ENCODE measurements around the gene SCARF2. TPM values are rescaled to one million over a fixed set of nuclear protein-coding genes. Genes with fewer than 3 reads are reported as not detected.

Gene SCARF2
- total RNA-seq, 1 donor from 2014 or later, result 47.2 TPM

DNA sequence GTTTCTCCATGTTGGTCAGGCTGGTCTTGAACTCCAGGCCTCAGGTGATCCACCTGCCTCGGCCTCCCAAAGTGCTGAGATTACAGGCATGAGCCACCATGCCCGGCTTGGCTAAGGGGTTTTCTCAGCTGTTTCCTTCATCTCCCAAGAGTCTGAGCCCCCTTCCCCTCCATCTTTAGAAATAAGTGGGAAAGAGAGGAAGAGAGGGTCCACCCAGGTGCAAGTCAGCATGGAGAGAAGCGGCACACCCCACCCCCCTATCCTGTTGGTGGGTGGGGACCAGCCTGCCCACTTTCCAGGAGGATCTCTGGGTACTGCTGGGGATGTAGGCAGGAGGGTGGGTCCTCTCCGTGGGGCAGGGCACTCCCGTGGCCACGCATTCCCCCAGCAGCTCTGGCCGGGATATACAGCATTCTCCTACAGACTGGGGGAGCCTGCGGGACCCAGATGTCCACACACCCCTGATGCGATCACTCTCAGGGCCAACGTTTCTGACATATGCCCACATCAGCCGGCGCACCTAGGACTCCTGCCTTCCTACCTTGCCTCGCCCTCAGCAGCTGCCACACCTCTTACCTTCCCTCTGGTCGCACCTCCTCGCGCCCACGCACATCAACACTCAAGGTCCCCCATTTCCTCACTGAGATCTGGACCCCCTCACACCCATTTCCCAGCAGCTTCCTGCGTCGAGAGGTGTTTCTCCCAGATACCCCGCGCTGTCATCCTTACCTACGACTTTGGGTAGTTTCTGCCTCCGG, 8.9 kb downstream of the SCARF2 start:
- Mint-ChIP-seq H3K27me3 (ENCODE audit: low read depth) (peaks cover 16% of the 10 kb centered on the region), H3K9me3 (no peaks in the 10 kb centered on the region), H3K36me3 (peaks cover 21% of the 10 kb centered on the region), H3K27ac (no peak overlapping the region), H3K4me1 (peaks cover 6% of the 10 kb centered on the region), H3K4me3 (no peak overlapping the region)
- TF ChIP-seq CTCF (IDR thresholded peaks at IDR 0.05; ENCODE audit: unreplicated experiment), result no peak
- DNase-seq (ENCODE audit: low spot score in 2 of 2, unreplicated experiment in 2 of 2), result no peak

DNA sequence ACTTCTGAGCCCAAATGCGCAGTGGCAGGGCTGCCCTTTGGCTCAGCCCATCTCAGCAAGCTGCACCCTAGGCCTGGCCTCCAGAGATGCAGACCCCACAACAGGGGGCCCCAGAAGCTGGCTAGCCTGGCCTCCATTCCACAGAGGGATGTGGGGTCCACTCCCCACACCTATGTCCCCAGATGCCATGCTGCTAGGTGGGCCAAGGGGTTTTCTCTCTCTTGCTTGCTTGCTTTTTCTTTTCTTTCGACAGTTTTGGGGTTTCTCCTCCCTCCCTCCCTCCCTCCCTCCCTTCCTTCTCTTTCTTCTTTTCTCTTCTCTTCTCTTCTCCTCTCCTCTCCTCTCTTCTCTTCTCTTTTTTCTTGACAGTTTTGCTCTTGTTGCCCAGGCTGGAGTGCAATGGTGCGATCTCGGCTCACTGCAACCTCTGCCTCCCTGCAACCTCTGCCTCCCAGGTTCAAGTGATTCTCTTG, 9.6 kb downstream of the SCARF2 start:
- H3K27ac Mint-ChIP-seq, result no peak overlapping the region

GRCh38 chr22:20427104-20427944, 10.3 kb downstream of the SCARF2 start:
- peaks cover 15% of the 10 kb centered on the region for H3K27me3 Mint-ChIP-seq (ENCODE audit: low read depth)
- DNase-seq (ENCODE audit: low spot score in 2 of 2, unreplicated experiment in 2 of 2), result no peak
- H3K9me3 Mint-ChIP-seq, result no peaks in the 10 kb centered on the region
- H3K36me3 Mint-ChIP-seq, result peaks cover 22% of the 10 kb centered on the region
- TF ChIP-seq CTCF (IDR thresholded peaks at IDR 0.05; ENCODE audit: unreplicated experiment), result no peak
- no peak overlapping the region for H3K27ac Mint-ChIP-seq
- H3K4me3 Mint-ChIP-seq, result no peak overlapping the region
- H3K4me1 Mint-ChIP-seq, result peaks cover 10% of the 10 kb centered on the region

More for the DNA sequence above, 9.6 kb downstream of the SCARF2 start:
- no peak for DNase-seq (ENCODE audit: low spot score in 2 of 2, unreplicated experiment in 2 of 2)
- Mint-ChIP-seq H3K9me3 (no peaks in the 10 kb centered on the region), H3K4me3 (no peak overlapping the region), H3K36me3 (peaks cover 22% of the 10 kb centered on the region), H3K27me3 (ENCODE audit: low read depth) (peaks cover 16% of the 10 kb centered on the region), H3K4me1 (peaks cover 10% of the 10 kb centered on the region)
- no peak for TF ChIP-seq CTCF (IDR thresholded peaks at IDR 0.05; ENCODE audit: unreplicated experiment)

DNA sequence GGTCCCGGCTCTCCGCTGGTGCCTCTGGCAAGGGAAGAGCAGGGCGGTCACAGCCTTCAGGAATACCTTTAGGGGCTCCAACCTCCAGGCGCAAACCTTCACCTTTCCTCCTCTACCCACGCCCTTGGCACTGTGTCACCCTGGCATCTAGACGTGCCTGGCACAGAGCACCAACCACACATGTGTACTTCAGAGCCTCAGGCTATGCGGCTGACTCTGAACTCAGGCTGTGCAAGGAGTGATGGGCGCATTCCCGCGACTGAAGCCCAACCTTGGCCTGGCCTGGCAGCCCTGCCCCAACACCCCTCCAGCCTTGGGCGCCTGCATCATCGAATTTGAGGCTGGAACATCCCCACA, 11.4 kb downstream of the SCARF2 start:
- peaks cover 8% of the 10 kb centered on the region for H3K27me3 Mint-ChIP-seq (ENCODE audit: low read depth)
- H3K9me3 Mint-ChIP-seq, result no peaks in the 10 kb centered on the region
- H3K36me3 Mint-ChIP-seq, result peaks cover 22% of the 10 kb centered on the region
- no peak for DNase-seq (ENCODE audit: low spot score in 2 of 2, unreplicated experiment in 2 of 2)
- TF ChIP-seq CTCF (IDR thresholded peaks at IDR 0.05; ENCODE audit: unreplicated experiment), result no peak
- no peak overlapping the region for H3K4me3 Mint-ChIP-seq
- peaks cover 5% of the 10 kb centered on the region for H3K4me1 Mint-ChIP-seq
- no peak overlapping the region for H3K27ac Mint-ChIP-seq

DNA sequence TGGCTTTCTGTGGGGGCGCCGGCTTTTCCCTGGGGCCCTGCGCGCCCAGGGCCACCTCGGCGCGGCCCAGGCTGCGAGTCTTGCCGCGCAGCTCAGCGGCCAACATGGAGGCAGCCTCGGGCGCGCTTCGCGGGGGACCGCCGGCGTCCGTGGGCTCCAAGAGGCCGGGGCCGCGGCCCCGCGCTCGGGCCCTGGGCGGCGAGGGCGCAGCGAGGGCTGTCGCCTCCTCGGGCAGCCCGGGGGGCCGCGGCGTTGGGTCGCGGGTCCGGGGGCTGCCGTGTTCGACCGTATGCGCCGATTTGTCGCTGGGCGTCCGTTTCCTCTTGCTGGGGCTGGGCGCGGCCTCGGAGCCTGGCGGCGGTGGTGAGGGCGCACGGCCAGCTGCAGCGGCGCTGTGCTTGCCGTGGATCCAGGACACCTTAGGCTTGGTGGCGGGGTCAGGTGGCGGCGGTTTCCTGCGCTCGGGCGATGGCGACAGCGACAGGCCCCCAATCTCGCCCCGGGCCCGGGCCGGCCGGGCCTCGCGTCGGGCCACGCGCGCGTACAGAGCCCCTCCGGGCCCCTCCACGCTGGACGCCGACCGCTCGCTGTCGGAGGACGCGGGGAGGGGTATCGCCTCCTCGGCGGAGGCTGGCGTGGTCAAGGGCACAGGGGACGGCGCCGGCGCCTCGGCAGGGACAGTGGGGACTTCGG, 11.9 kb downstream of the SCARF2 start:
- no peak for DNase-seq (ENCODE audit: low spot score in 2 of 2, unreplicated experiment in 2 of 2)
- H3K27ac Mint-ChIP-seq, result no peak overlapping the region
- no peak overlapping the region for H3K4me3 Mint-ChIP-seq

More for the DNA sequence above, 11.9 kb downstream of the SCARF2 start:
- H3K36me3 Mint-ChIP-seq, result peaks cover 22% of the 10 kb centered on the region
- no peak for TF ChIP-seq CTCF (IDR thresholded peaks at IDR 0.05; ENCODE audit: unreplicated experiment)
- H3K27me3 Mint-ChIP-seq (ENCODE audit: low read depth), result peaks cover 6% of the 10 kb centered on the region
- no peaks in the 10 kb centered on the region for H3K9me3 Mint-ChIP-seq
- peaks cover 4% of the 10 kb centered on the region for H3K4me1 Mint-ChIP-seq

Data from mesothelial cell of epicardium (in vitro differentiated cells).